ENCODE measurements around the gene TMC1.
"Not testable (repeated sequence)": the region's sequence is repeated elsewhere in the genome, so short reads cannot be mapped to it uniquely, and the experiment has no call there.

DNA sequence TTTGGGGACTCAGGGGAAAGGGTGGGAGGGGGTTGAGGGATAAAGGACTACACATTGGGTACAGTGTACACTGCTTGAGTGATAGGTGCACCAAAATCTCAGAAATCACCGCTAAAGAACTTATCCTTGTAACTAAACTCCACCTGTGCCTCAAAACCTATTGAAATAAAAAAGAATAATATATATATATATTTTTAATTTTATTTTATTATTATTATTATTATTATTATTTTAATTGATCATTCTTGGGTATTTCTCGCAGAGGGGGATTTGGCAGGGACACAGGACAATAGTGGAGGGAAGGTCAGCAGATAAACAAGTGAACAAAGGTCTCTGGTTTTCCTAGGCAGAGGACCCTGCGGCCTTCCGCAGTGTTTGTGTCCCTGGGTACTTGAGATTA, 328.8 kb downstream of the TMC1 start:
- TF ChIP-seq, protein P1, sequence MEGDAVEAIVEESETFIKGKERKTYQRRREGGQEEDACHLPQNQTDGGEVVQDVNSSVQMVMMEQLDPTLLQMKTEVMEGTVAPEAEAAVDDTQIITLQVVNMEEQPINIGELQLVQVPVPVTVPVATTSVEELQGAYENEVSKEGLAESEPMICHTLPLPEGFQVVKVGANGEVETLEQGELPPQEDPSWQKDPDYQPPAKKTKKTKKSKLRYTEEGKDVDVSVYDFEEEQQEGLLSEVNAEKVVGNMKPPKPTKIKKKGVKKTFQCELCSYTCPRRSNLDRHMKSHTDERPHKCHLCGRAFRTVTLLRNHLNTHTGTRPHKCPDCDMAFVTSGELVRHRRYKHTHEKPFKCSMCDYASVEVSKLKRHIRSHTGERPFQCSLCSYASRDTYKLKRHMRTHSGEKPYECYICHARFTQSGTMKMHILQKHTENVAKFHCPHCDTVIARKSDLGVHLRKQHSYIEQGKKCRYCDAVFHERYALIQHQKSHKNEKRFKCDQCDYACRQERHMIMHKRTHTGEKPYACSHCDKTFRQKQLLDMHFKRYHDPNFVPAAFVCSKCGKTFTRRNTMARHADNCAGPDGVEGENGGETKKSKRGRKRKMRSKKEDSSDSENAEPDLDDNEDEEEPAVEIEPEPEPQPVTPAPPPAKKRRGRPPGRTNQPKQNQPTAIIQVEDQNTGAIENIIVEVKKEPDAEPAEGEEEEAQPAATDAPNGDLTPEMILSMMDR (IDR thresholded peaks at IDR 0.05; ENCODE audit: borderline replicate concordance, extremely low read depth, low read length, poor library complexity, severe bottlenecking), result not testable (repeated sequence)
- not testable (repeated sequence) for TF ChIP-seq EZH2 (IDR thresholded peaks at IDR 0.05; ENCODE audit: borderline replicate concordance, low read depth, low read length, severe bottlenecking)
